HepG2 (cell line): ENCODE data around the gene DNM1. TPM values are rescaled to one million over a fixed set of nuclear protein-coding genes. Genes with fewer than 3 reads are reported as not detected.

Source experiments
- AGO2 ChIP-seq: fragments of 200-400 bp; formaldehyde crosslinking; optimal IDR thresholded peaks from 2 replicates; pipeline ENCODE3; 2017; ENCODE audit warnings: mild to moderate bottlenecking, low read depth, low read length, moderate library complexity
- ARHGAP35 ChIP-seq: sonication (generic); formaldehyde crosslinking; IDR thresholded peaks from 2 replicates; pipeline ENCODE4 v1.9.0; 2022; ENCODE audit warnings: mild to moderate bottlenecking, inconsistent platforms, moderate library complexity, missing genetic modification reagents, borderline replicate concordance
- ISL2 ChIP-seq: sonication (generic); formaldehyde crosslinking; IDR thresholded peaks from 2 replicates; pipeline ENCODE4 v1.5.0; 2020; ENCODE audit warnings: missing genetic modification reagents
- KLF15 ChIP-seq: sonication (generic); formaldehyde crosslinking; IDR thresholded peaks from 2 replicates; pipeline ENCODE4 v1.8.1; 2023; ENCODE audit warnings: borderline replicate concordance, mild to moderate bottlenecking, inconsistent platforms, missing genetic modification reagents, mixed read lengths
- MAFF ChIP-seq: IDR thresholded peaks from 2 replicates; pipeline ENCODE4 v1.6.1; 2011; ENCODE audit warnings: low read depth, low read length, improper control_type of control experiment
- PHB2 ChIP-seq: fragments of 450-650 bp; IDR thresholded peaks from 2 replicates; pipeline ENCODE4 v1.6.1; 2018; ENCODE audit not compliant: partially characterized antibody
- RCOR2 ChIP-seq: IDR thresholded peaks from 2 replicates; pipeline ENCODE4 v1.6.1; 2016; ENCODE audit warnings: missing biosample characterization, missing genetic modification reagents
- SP2 ChIP-seq: sonication (generic); formaldehyde crosslinking; IDR thresholded peaks from 2 replicates; pipeline ENCODE4 v1.5.1; 2020; ENCODE audit warnings: mild to moderate bottlenecking, missing genetic modification reagents
- ZFAT ChIP-seq: sonication (generic); formaldehyde crosslinking; conservative IDR thresholded peaks from 2 replicates; pipeline ENCODE4 v1.8.1; 2023; ENCODE audit warnings: missing genetic modification reagents, inconsistent platforms
- ZKSCAN1 ChIP-seq: fragments of 150-350 bp; IDR thresholded peaks from 2 replicates; pipeline ENCODE4 v1.6.1; 2014; ENCODE audit warnings: low read length
- ZNF224 ChIP-seq: sonication (generic); formaldehyde crosslinking; IDR thresholded peaks from 2 replicates; pipeline ENCODE4 v1.5.0; 2020; ENCODE audit warnings: mild to moderate bottlenecking, missing genetic modification reagents
- ZNF75D ChIP-seq: sonication (generic); formaldehyde crosslinking; IDR thresholded peaks from 2 replicates; pipeline ENCODE4 v1.8.1; 2023; ENCODE audit warnings: missing genetic modification reagents, mild to moderate bottlenecking, borderline replicate concordance
- ZNF772 ChIP-seq: sonication (generic); formaldehyde crosslinking; IDR thresholded peaks from 2 replicates; pipeline ENCODE4 v1.5.0; 2020; ENCODE audit warnings: mild to moderate bottlenecking, missing genetic modification reagents
- polyA plus RNA-seq, 8 experiments: library from polyadenylated mRNA; depleted of rRNA in 3 of 8; stranded (reverse) in 7 of 8; unstranded in 1 of 8; fragments of >200 nt; fragmentation: Illumina TruSeq in 4 of 8; extraction: Trizol in 4 of 8; gene quantifications; 2 replicates each; pipeline versions ENCODE4 v1.2.1 to v1.2.3, GENCODE V29; 2011 to 2016; ENCODE audit warnings: low read depth in 4 of 8, missing spikeins in 1 of 8, mixed read lengths in 1 of 8; ENCODE audit not compliant: insufficient read depth in 1 of 8
- total RNA-seq, 5 experiments: library from RNA; depleted of rRNA; stranded (reverse); fragments of >200 nt; fragmentation: Illumina TruSeq; extraction: Trizol; gene quantifications; 2 replicates each; pipeline ENCODE4 v1.2.3, GENCODE V29; 2016; ENCODE audit warnings: low read depth in 1 of 5
- TF ChIP-seq, protein P1 (sequence below): sonication (generic); formaldehyde crosslinking; IDR thresholded peaks from 2 replicates; pipeline ENCODE4 v1.4.0; 2020; ENCODE audit warnings: mild to moderate bottlenecking, missing genetic modification reagents, borderline replicate concordance
- TF ChIP-seq, protein P2 (sequence below): sonication (generic); formaldehyde crosslinking; conservative IDR thresholded peaks from 2 replicates; pipeline ENCODE4 v1.8.0; 2022; ENCODE audit warnings: low read depth, missing genetic modification reagents
- TF ChIP-seq, protein P3 (sequence below): IDR thresholded peaks from 2 replicates; pipeline ENCODE4 v1.6.1; 2018; ENCODE audit warnings: missing genetic modification reagents, mild to moderate bottlenecking, missing compliant biosample characterization
- TF ChIP-seq, protein P4 (sequence below): sonication (generic); formaldehyde crosslinking; IDR thresholded peaks from 2 replicates; pipeline ENCODE4 v1.4.0; 2020; ENCODE audit warnings: missing genetic modification reagents
- TF ChIP-seq, protein P5 (sequence below): IDR thresholded peaks from 2 replicates; pipeline ENCODE4 v1.6.1; 2012; ENCODE audit warnings: inconsistent platforms

Gene DNM1
- total and polyA plus RNA-seq, 2 of the 13 experiments (the other 11 are each of a cell fraction or from before 2014, with no cell fraction given) = 0.13 to 0.58 TPM

DNA sequence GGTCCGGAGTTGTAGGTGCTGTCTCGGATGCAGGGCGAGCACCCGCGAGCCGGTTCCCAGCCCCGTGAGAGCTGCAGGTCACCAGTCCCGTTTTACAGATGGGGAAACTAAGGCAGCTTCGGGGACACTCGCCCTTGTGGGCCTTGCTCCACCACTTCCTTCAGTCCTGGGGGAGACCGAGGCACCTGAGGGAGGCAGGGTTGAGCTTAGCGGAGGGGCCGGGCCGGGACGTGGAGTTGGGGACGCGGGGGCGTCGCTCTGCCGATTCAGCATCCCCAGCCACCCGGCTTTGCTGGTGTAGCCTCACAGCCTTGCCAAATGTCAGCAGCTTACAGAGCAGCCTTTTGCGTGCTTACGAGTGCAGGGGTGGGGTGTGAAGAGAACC is 42.6 kb upstream of the DNM1 start (continued):
- TF ChIP-seq, protein P1, sequence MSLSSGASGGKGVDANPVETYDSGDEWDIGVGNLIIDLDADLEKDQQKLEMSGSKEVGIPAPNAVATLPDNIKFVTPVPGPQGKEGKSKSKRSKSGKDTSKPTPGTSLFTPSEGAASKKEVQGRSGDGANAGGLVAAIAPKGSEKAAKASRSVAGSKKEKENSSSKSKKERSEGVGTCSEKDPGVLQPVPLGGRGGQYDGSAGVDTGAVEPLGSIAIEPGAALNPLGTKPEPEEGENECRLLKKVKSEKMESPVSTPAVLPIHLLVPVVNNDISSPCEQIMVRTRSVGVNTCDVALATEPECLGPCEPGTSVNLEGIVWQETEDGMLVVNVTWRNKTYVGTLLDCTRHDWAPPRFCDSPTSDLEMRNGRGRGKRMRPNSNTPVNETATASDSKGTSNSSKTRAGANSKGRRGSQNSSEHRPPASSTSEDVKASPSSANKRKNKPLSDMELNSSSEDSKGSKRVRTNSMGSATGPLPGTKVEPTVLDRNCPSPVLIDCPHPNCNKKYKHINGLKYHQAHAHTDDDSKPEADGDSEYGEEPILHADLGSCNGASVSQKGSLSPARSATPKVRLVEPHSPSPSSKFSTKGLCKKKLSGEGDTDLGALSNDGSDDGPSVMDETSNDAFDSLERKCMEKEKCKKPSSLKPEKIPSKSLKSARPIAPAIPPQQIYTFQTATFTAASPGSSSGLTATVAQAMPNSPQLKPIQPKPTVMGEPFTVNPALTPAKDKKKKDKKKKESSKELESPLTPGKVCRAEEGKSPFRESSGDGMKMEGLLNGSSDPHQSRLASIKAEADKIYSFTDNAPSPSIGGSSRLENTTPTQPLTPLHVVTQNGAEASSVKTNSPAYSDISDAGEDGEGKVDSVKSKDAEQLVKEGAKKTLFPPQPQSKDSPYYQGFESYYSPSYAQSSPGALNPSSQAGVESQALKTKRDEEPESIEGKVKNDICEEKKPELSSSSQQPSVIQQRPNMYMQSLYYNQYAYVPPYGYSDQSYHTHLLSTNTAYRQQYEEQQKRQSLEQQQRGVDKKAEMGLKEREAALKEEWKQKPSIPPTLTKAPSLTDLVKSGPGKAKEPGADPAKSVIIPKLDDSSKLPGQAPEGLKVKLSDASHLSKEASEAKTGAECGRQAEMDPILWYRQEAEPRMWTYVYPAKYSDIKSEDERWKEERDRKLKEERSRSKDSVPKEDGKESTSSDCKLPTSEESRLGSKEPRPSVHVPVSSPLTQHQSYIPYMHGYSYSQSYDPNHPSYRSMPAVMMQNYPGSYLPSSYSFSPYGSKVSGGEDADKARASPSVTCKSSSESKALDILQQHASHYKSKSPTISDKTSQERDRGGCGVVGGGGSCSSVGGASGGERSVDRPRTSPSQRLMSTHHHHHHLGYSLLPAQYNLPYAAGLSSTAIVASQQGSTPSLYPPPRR (CRISPR knock-in tag) = no peak
- TF ChIP-seq ARHGAP35 (CRISPR knock-in tag) = no peak
- no peak for TF ChIP-seq MAFF
- TF ChIP-seq, protein P2, sequence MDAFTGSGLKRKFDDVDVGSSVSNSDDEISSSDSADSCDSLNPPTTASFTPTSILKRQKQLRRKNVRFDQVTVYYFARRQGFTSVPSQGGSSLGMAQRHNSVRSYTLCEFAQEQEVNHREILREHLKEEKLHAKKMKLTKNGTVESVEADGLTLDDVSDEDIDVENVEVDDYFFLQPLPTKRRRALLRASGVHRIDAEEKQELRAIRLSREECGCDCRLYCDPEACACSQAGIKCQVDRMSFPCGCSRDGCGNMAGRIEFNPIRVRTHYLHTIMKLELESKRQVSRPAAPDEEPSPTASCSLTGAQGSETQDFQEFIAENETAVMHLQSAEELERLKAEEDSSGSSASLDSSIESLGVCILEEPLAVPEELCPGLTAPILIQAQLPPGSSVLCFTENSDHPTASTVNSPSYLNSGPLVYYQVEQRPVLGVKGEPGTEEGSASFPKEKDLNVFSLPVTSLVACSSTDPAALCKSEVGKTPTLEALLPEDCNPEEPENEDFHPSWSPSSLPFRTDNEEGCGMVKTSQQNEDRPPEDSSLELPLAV (CRISPR knock-in tag) = no peak
- TF ChIP-seq ZFAT (CRISPR knock-in tag) = no peak
- no peak for TF ChIP-seq KLF15 (CRISPR knock-in tag)
- no peak for TF ChIP-seq RCOR2 (CRISPR knock-in tag)
- peak; percentile 77 for TF ChIP-seq AGO2
- no peak for TF ChIP-seq ZKSCAN1
- TF ChIP-seq SP2 = no peak
- 0 out of 2 replicates have a peak, but pooled peaks have one; percentile 41 for TF ChIP-seq ZNF772 (CRISPR knock-in tag)
- TF ChIP-seq, protein P3, sequence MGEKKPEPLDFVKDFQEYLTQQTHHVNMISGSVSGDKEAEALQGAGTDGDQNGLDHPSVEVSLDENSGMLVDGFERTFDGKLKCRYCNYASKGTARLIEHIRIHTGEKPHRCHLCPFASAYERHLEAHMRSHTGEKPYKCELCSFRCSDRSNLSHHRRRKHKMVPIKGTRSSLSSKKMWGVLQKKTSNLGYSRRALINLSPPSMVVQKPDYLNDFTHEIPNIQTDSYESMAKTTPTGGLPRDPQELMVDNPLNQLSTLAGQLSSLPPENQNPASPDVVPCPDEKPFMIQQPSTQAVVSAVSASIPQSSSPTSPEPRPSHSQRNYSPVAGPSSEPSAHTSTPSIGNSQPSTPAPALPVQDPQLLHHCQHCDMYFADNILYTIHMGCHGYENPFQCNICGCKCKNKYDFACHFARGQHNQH (CRISPR knock-in tag) = no peak
- TF ChIP-seq ZNF224 (CRISPR knock-in tag) = 0 out of 2 replicates have a peak, but pooled peaks have one; percentile 2
- no peak for TF ChIP-seq ISL2 (CRISPR knock-in tag)
- TF ChIP-seq, protein P4, sequence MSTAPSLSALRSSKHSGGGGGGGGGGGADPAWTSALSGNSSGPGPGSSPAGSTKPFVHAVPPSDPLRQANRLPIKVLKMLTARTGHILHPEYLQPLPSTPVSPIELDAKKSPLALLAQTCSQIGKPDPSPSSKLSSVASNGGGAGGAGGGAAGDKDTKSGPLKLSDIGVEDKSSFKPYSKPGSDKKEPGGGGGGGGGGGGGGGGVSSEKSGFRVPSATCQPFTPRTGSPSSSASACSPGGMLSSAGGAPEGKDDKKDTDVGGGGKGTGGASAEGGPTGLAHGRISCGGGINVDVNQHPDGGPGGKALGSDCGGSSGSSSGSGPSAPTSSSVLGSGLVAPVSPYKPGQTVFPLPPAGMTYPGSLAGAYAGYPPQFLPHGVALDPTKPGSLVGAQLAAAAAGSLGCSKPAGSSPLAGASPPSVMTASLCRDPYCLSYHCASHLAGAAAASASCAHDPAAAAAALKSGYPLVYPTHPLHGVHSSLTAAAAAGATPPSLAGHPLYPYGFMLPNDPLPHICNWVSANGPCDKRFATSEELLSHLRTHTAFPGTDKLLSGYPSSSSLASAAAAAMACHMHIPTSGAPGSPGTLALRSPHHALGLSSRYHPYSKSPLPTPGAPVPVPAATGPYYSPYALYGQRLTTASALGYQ (CRISPR knock-in tag) = no peak
- TF ChIP-seq, protein P5, sequence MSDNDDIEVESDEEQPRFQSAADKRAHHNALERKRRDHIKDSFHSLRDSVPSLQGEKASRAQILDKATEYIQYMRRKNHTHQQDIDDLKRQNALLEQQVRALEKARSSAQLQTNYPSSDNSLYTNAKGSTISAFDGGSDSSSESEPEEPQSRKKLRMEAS = 0 out of 2 replicates have a peak, but pooled peaks have one; percentile 26
- no peak for TF ChIP-seq PHB2
- TF ChIP-seq ZNF75D (CRISPR knock-in tag) = no peak
